ENCODE measurements around the gene TXNDC11.

TXNDC11 gene

GRCh38 chr16:11639008-11639562 is 103.6 kb downstream of the TXNDC11 start:
- DNase-seq (ENCODE audit: extremely low read depth, low read depth), result no peak
- TF ChIP-seq CTCF (IDR thresholded peaks at IDR 0.05; ENCODE audit: low read depth, low read length), result no peak

GRCh38 chr16:11638140-11638539 is 104.5 kb downstream of the TXNDC11 start:
- no peak for TF ChIP-seq CTCF (IDR thresholded peaks at IDR 0.05; ENCODE audit: low read depth, low read length)
- DNase-seq (ENCODE audit: extremely low read depth, low read depth), result no peak

DNA sequence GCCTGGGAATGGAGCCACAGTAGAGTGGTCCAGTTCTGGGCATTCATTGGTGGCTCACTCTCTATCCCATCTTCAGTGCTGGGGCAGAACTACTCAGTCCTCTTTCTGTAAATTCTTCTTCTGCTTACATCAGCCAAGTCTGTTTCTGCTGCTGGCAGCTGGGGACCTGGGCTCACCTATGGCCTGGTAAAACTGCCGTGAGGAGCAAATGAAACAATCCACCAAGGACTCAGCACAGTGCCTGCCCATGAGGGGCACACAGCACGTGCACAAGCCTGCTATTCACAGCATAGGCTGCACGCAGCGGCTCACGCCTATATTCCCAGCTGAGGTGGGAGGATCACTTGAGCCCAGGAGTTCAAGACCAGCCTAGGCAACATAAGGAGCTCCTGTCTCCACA is 105.3 kb downstream of the TXNDC11 start:
- DNase-seq (ENCODE audit: extremely low read depth, low read depth), result no peak
- no peak for TF ChIP-seq CTCF (IDR thresholded peaks at IDR 0.05; ENCODE audit: low read depth, low read length)

DNA sequence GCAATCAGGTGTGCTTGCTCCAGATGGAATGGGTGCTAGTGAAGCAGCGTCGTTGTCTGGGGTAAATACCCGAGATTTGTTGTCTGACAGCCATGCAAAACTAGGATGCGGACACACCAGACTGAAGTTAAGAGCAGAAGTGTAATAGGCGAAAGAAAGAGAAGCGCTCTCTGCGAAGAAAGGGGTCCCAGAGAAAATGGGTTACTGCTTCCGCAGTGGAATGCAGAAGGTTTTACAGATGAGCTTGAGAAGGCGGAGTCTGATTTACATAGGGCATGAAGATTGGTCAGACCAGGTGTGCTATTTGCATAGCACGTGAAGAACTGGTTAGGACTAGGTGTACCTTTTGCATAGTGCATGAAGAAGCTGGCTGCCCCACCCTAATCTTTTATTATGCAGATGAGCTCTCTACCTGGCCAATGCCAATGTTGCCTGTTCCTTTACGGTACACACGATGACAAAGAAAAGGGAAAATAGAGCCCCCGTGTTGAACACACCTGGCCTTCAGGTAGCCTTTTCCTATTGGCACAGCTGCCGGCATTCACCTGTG is 106.4 kb downstream of the TXNDC11 start:
- TF ChIP-seq CTCF (IDR thresholded peaks at IDR 0.05; ENCODE audit: low read depth, low read length), result no peak
- no peak for DNase-seq (ENCODE audit: extremely low read depth, low read depth)

DNA sequence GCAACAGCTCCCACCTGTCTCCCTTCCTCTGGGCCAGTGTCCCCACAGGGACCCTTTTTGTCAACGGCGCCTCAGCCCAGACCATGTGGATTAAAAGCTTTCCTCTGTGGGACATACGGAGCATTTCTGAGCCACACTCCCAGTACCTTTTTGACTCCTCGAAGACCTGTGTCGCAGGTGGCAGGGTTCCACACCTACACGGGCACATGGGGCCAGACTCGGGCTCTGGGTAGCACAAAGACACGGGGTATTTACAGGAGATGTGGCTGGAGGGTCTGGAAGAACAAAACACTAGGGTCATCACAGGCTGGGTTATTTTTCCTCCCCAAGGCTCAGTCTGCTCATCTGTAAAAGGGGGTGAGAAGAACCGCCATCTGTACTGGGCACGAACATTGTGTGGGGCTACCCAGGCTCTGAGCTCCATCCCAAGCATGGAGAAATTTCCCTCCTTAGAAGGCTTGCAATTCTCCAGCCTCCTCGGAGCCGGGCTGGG is 106.9 kb downstream of the TXNDC11 start:
- no peak for DNase-seq (ENCODE audit: extremely low read depth, low read depth)
- no peak for TF ChIP-seq CTCF (IDR thresholded peaks at IDR 0.05; ENCODE audit: low read depth, low read length)

GRCh38 chr16:11635113-11635652 is 107.5 kb downstream of the TXNDC11 start:
- DNase-seq (ENCODE audit: extremely low read depth, low read depth), result no peak
- TF ChIP-seq CTCF (IDR thresholded peaks at IDR 0.05; ENCODE audit: low read depth, low read length), result no peak

DNA sequence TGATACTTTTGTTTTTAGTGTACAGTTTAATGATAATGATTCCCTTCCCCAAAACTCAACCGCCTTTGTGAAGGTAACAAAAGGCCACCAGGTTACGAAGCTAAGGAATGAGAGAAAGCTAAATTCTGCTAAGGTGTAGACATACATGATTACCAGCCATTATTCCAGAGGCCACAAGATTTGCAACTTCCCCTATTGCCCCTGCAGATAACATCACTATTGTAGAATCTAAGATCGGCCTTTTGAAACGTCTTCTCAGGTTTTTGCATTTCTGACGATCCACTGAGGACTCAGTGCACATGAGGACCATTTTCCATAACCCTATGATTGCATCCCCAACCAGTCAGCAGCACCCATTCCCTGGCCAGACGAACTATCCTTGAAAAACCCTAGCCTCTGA is 108.3 kb downstream of the TXNDC11 start:
- TF ChIP-seq CTCF (IDR thresholded peaks at IDR 0.05; ENCODE audit: low read depth, low read length), result no peak
- no peak for DNase-seq (ENCODE audit: extremely low read depth, low read depth)
